DOHH2 (cell line): ENCODE measurements around the gene CSNK1G2.

ENCODE experiments used
- H3F3A ChIP-seq: fragments of 200-600 bp; sonication (generic), shearing (Covaris generic); 2 replicates; pipeline ENCODE4 v1.6.0; 2016; ENCODE audit warnings: antibody characterized with exemption, mild to moderate bottlenecking; ENCODE audit not compliant: control insufficient read depth, insufficient read depth
- H3K27ac ChIP-seq: fragments of 200-600 bp; sonication (generic); 2 replicates; pipeline ENCODE4 v1.5.1; 2014; ENCODE audit warnings: low read depth, mild to moderate bottlenecking, low read length, moderate library complexity
- H3K27me3 ChIP-seq: fragments of 200-600 bp; sonication (generic); 2 replicates; pipeline ENCODE4 v1.6.1; 2014; ENCODE audit warnings: mild to moderate bottlenecking, low read length, mixed read lengths; ENCODE audit not compliant: control insufficient read depth
- H3K36me3 ChIP-seq: fragments of 200-600 bp; sonication (generic); 2 replicates; pipeline ENCODE4 v1.6.1; 2014; ENCODE audit warnings: mild to moderate bottlenecking, low read length, moderate library complexity, mixed read lengths; ENCODE audit not compliant: control insufficient read depth
- H3K4me1 ChIP-seq: fragments of 200-600 bp; sonication (generic); 2 replicates; pipeline ENCODE4 v1.6.1; 2014; ENCODE audit warnings: mild to moderate bottlenecking, low read length, mixed read lengths; ENCODE audit not compliant: control insufficient read depth
- H3K4me2 ChIP-seq: fragments of 200-600 bp; sonication (generic); 2 replicates; pipeline ENCODE4 v1.6.0; 2014; ENCODE audit warnings: mild to moderate bottlenecking, low read length, moderate library complexity
- H3K4me3 ChIP-seq: fragments of 200-600 bp; sonication (generic); 2 replicates; pipeline ENCODE4 v1.5.1; 2014; ENCODE audit warnings: mild to moderate bottlenecking, low read length, mixed read lengths
- H3K79me2 ChIP-seq: fragments of 200-600 bp; sonication (generic); 2 replicates; pipeline ENCODE4 v1.6.1; 2014; ENCODE audit warnings: mild to moderate bottlenecking, low read length, mixed read lengths; ENCODE audit not compliant: control insufficient read depth
- H3K9me2 ChIP-seq: fragments of 200-600 bp; sonication (generic); replicated peaks from 2 replicates; pipeline ENCODE4 v1.6.1; 2014; ENCODE audit warnings: mild to moderate bottlenecking, low read length, mixed read lengths; ENCODE audit not compliant: control insufficient read depth
- H3K9me3 ChIP-seq: fragments of 200-600 bp; sonication (generic); 2 replicates; pipeline ENCODE4 v1.6.1; 2014; ENCODE audit warnings: antibody characterized with exemption, low read length, mixed read lengths; ENCODE audit not compliant: control insufficient read depth, insufficient read depth
- H4K20me1 ChIP-seq: fragments of 200-600 bp; sonication (generic); 2 replicates; pipeline ENCODE4 v1.6.0; 2014; ENCODE audit warnings: low read depth, mild to moderate bottlenecking, antibody characterized with exemption, low read length, moderate library complexity; ENCODE audit not compliant: control insufficient read depth, insufficient read depth
- EZH2phosphoT487 ChIP-seq: fragments of 200-600 bp; sonication (generic); IDR thresholded peaks from 2 replicates; pipeline ENCODE4 v1.6.1; 2017; ENCODE audit warnings: borderline replicate concordance, mild to moderate bottlenecking, antibody characterized with exemption, low read length, moderate library complexity, mixed read lengths
- TF ChIP-seq, protein P1 (sequence below): fragments of 200-600 bp; sonication (generic); IDR thresholded peaks from one replicate; pipeline ENCODE4 v1.5.1; 2014; ENCODE audit warnings: antibody characterized with exemption, mild to moderate bottlenecking, low read depth, low read length; ENCODE audit not compliant: poor library complexity, severe bottlenecking

The CSNK1G2 gene

GRCh38 chr19:2018752-2019151 is 77.8 kb downstream of the CSNK1G2 start:
- Histone ChIP-seq H4K20me1 (no peaks in the 10 kb centered on the region), H3K79me2 (peaks cover 21% of the 10 kb centered on the region), H3K9me3 (no peaks in the 10 kb centered on the region), H3K27me3 (no peaks in the 10 kb centered on the region), H3F3A (peaks cover 7% of the 10 kb centered on the region; the same call in 1 of the 2 replicates), H3K36me3 (no peaks in the 10 kb centered on the region), H3K4me2 (no peak overlapping the region), H3K9me2 (no peaks in the 10 kb centered on the region), H3K27ac (no peak overlapping the region), H3K4me1 (peaks cover 26% of the 10 kb centered on the region), H3K4me3 (no peak overlapping the region)
- TF ChIP-seq, protein P1, sequence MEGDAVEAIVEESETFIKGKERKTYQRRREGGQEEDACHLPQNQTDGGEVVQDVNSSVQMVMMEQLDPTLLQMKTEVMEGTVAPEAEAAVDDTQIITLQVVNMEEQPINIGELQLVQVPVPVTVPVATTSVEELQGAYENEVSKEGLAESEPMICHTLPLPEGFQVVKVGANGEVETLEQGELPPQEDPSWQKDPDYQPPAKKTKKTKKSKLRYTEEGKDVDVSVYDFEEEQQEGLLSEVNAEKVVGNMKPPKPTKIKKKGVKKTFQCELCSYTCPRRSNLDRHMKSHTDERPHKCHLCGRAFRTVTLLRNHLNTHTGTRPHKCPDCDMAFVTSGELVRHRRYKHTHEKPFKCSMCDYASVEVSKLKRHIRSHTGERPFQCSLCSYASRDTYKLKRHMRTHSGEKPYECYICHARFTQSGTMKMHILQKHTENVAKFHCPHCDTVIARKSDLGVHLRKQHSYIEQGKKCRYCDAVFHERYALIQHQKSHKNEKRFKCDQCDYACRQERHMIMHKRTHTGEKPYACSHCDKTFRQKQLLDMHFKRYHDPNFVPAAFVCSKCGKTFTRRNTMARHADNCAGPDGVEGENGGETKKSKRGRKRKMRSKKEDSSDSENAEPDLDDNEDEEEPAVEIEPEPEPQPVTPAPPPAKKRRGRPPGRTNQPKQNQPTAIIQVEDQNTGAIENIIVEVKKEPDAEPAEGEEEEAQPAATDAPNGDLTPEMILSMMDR: no peak
- no peak for TF ChIP-seq EZH2phosphoT487

DNA sequence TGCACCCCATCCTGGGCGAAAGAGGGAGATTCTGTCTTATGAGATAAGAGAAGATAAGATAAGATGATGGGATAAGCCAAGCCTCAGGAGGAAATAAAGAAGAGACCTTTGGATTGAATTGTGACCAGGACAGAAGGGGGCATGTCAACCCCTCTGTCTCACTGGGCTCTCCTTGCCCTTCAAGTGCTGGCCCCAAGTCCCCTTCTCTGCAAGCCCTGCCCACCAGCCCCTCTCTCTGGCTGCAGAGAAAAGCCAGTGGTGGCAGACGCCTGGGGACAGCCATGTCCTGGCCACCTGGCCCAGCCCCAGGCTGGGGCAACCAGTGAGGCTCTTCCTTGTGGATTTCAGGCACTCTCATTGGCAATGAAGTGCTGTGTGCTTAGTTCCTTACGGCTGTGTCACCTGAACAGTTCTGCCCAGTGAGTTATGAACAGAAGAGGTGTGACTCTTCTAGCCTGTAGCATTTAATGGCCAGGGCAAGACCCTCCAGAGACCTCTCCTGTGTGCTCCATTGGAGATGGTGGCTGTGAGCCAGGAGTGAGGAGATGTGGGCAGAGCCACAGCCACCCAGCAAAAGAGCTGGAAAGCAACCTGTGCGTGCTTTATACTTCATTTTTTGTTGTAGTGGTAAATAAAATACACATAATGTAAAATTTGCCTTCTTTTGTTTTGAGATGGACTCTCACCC is 80.6 kb downstream of the CSNK1G2 start:
- Histone ChIP-seq H3F3A (peaks cover 7% of the 10 kb centered on the region; the same call in 1 of the 2 replicates), H3K4me2 (no peak overlapping the region), H3K36me3 (no peaks in the 10 kb centered on the region), H3K79me2 (no peaks in the 10 kb centered on the region), H4K20me1 (no peaks in the 10 kb centered on the region), H3K4me3 (no peak overlapping the region), H3K9me3 (no peaks in the 10 kb centered on the region), H3K4me1 (peaks cover 9% of the 10 kb centered on the region), H3K27me3 (no peaks in the 10 kb centered on the region), H3K27ac (no peak overlapping the region), H3K9me2 (no peaks in the 10 kb centered on the region)
- no peak for TF ChIP-seq EZH2phosphoT487
- TF ChIP-seq, protein P1: no peak

DNA sequence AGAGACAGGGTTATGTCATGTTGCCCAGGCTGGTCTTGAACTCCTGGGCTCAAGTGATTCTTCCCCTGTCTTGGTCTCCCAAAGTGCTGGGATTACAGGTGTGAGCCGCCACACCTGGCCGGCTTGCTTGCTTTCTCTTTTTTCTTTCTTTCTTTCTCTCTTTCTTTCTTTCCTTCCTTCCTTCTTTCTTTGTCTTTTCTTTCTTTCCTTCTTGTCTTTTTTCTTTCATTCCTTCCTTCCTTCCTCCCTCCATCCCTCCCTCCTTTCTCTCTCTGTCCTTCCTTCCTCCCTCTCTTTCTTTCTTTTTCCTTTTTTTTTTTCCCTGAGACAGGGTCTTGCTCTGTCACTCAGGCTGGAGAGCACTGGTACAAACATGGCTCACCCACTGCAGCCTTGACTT is 81.3 kb downstream of the CSNK1G2 start:
- no peaks in the 10 kb centered on the region for H3K27me3 ChIP-seq
- no peaks in the 10 kb centered on the region for H3K9me3 ChIP-seq
- H3K4me3 ChIP-seq: no peak overlapping the region
- no peaks in the 10 kb centered on the region for H4K20me1 ChIP-seq
- no peak overlapping the region for H3K27ac ChIP-seq
- H3K4me2 ChIP-seq: no peak overlapping the region
- peaks cover 1% of the 10 kb centered on the region; the same call in 1 of the 2 replicates for H3F3A ChIP-seq
- peaks cover 9% of the 10 kb centered on the region for H3K4me1 ChIP-seq
- no peaks in the 10 kb centered on the region for H3K79me2 ChIP-seq
- no peaks in the 10 kb centered on the region for H3K9me2 ChIP-seq
- TF ChIP-seq, protein P1: no peak
- no peak for TF ChIP-seq EZH2phosphoT487
- no peaks in the 10 kb centered on the region for H3K36me3 ChIP-seq
